ENCODE measurements around the gene RWDD2A.

Gene RWDD2A

DNA sequence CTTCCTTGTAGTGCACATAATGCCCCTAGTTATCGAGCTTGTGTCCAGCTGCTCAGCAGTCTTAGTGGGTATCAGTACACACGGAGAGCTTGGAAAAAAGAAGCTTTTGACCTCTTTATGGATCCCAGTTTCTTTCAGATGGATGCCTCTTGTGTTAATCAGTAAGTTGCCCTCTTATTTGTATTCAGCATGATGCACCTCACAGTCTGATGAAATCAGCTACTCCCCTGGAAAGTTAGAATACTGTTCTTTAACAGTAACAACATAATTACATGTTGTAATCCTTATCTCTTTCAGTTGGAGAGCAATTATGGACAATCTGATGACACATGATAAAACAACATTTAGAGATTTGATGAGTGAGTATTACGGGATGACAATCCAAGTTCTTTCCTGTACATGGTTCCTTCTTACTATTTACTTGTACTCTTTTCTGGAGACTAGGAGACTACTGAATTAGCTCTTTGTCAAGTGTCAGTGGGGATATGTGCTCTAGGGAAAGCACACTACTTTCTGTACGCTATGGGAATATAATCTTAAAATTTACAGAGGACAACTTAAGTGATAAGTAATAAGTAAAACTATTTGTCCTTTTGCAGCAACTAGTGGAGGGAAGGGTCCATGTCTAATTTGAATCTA lies 39.2 kb upstream of the RWDD2A start:
- ATAC-seq, result no peak
- no peak for TF ChIP-seq POU6F1 (CRISPR knock-in tag; IDR thresholded peaks at IDR 0.05; ENCODE audit: borderline replicate concordance, low read depth)
- no peak for TF ChIP-seq BACH2 (CRISPR knock-in tag; IDR thresholded peaks at IDR 0.05; ENCODE audit: borderline replicate concordance)
- no peak for TF ChIP-seq TOX (CRISPR knock-in tag; IDR thresholded peaks at IDR 0.05; ENCODE audit: borderline replicate concordance)
- no peak for TF ChIP-seq ISL1 (CRISPR knock-in tag; IDR thresholded peaks at IDR 0.05)
- TF ChIP-seq ZNF565 (CRISPR knock-in tag; conservative IDR thresholded peaks at IDR 0.05; ENCODE audit: low read depth), result no peak
- no peak for TF ChIP-seq CSRNP3 (CRISPR knock-in tag; IDR thresholded peaks at IDR 0.05)
- TF ChIP-seq TCF4 (CRISPR knock-in tag; IDR thresholded peaks at IDR 0.05; ENCODE audit: borderline replicate concordance), result no peak
- no peak for TF ChIP-seq ARNTL (CRISPR knock-in tag; IDR thresholded peaks at IDR 0.05; ENCODE audit: borderline replicate concordance, low read depth)
- no peak for TF ChIP-seq ZNF8 (CRISPR knock-in tag; IDR thresholded peaks at IDR 0.05)
- no peak for TF ChIP-seq ZC3H10 (CRISPR knock-in tag; IDR thresholded peaks at IDR 0.05)
- TF ChIP-seq ESRRG (CRISPR knock-in tag; IDR thresholded peaks at IDR 0.05), result no peak
- TF ChIP-seq, protein P1, sequence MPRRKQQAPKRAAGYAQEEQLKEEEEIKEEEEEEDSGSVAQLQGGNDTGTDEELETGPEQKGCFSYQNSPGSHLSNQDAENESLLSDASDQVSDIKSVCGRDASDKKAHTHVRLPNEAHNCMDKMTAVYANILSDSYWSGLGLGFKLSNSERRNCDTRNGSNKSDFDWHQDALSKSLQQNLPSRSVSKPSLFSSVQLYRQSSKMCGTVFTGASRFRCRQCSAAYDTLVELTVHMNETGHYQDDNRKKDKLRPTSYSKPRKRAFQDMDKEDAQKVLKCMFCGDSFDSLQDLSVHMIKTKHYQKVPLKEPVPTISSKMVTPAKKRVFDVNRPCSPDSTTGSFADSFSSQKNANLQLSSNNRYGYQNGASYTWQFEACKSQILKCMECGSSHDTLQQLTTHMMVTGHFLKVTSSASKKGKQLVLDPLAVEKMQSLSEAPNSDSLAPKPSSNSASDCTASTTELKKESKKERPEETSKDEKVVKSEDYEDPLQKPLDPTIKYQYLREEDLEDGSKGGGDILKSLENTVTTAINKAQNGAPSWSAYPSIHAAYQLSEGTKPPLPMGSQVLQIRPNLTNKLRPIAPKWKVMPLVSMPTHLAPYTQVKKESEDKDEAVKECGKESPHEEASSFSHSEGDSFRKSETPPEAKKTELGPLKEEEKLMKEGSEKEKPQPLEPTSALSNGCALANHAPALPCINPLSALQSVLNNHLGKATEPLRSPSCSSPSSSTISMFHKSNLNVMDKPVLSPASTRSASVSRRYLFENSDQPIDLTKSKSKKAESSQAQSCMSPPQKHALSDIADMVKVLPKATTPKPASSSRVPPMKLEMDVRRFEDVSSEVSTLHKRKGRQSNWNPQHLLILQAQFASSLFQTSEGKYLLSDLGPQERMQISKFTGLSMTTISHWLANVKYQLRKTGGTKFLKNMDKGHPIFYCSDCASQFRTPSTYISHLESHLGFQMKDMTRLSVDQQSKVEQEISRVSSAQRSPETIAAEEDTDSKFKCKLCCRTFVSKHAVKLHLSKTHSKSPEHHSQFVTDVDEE (CRISPR knock-in tag; IDR thresholded peaks at IDR 0.05), result no peak

DNA sequence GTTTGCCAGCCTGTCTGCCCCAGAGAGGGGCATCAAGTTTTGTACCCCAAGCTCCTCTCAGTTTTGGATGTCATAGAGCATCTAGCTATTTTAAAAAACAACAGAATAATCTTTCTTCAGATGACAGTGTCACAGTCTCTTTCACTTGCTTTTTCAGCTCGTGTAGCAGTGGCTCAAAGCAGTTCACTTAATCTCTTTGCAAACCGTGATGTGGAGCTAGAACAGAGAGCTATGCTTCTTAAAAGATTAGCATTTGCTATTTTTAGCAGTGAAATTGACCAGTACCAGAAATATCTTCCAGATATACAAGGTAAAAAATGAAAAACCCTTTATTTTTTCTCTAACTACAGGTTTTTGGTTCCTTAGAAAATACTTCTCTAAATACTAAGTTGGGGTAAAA lies 37.4 kb upstream of the RWDD2A start:
- TF ChIP-seq ZC3H10 (CRISPR knock-in tag; IDR thresholded peaks at IDR 0.05) (no peak), ZFP3 (CRISPR knock-in tag; IDR thresholded peaks at IDR 0.05) (no peak), ZFP30 (CRISPR knock-in tag; IDR thresholded peaks at IDR 0.05) (no peak), PPARA (CRISPR knock-in tag; IDR thresholded peaks at IDR 0.05; ENCODE audit: borderline replicate concordance) (no peak), SNAI2 (CRISPR knock-in tag; IDR thresholded peaks at IDR 0.05) (no peak), RARB (CRISPR knock-in tag; IDR thresholded peaks at IDR 0.05) (no peak), TCF4 (CRISPR knock-in tag; IDR thresholded peaks at IDR 0.05; ENCODE audit: borderline replicate concordance) (no peak), ZNF70 (CRISPR knock-in tag; IDR thresholded peaks at IDR 0.05) (no peak), CSRNP3 (CRISPR knock-in tag; IDR thresholded peaks at IDR 0.05) (no peak), ZNF565 (CRISPR knock-in tag; conservative IDR thresholded peaks at IDR 0.05; ENCODE audit: low read depth) (no peak), PATZ1 (CRISPR knock-in tag; IDR thresholded peaks at IDR 0.05; ENCODE audit: borderline replicate concordance) (no peak)
- TF ChIP-seq, protein P2, sequence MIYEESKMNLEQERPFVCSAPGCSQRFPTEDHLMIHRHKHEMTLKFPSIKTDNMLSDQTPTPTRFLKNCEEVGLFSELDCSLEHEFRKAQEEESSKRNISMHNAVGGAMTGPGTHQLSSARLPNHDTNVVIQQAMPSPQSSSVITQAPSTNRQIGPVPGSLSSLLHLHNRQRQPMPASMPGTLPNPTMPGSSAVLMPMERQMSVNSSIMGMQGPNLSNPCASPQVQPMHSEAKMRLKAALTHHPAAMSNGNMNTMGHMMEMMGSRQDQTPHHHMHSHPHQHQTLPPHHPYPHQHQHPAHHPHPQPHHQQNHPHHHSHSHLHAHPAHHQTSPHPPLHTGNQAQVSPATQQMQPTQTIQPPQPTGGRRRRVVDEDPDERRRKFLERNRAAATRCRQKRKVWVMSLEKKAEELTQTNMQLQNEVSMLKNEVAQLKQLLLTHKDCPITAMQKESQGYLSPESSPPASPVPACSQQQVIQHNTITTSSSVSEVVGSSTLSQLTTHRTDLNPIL (CRISPR knock-in tag; IDR thresholded peaks at IDR 0.05; ENCODE audit: low read depth), result no peak
- ATAC-seq, result no peak
